KG1 (cell line): ENCODE measurements around the gene SULT1A1.

ENCODE experiments used
- DNase-seq: peaks from one replicate; lab custom pipeline; 2025; lab: John Stamatoyannopoulos, UW

The SULT1A1 gene

GRCh38 chr16:28558456-28558855, 51.4 kb downstream of the SULT1A1 start:
- no peak for DNase-seq

DNA sequence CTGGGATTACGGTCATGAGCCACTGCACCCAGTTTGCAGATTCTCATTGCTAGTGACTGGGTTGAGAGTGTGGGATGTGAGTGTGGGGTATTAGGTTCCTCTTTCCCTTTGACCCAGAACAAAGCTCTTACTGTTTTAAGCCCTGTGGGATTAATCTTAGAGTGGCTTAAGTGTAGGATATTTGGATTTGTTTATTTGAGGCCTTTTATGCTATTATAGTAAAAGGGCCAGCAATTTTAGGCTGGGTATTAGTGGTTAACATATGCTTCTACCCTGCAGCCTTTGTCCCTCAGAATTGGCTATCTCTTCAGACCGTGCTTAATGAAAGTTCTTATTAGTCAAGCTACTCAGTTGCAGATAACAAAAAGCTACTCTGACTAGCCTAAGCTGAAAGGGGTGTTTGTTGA, 52.9 kb downstream of the SULT1A1 start:
- no peak for DNase-seq

DNA sequence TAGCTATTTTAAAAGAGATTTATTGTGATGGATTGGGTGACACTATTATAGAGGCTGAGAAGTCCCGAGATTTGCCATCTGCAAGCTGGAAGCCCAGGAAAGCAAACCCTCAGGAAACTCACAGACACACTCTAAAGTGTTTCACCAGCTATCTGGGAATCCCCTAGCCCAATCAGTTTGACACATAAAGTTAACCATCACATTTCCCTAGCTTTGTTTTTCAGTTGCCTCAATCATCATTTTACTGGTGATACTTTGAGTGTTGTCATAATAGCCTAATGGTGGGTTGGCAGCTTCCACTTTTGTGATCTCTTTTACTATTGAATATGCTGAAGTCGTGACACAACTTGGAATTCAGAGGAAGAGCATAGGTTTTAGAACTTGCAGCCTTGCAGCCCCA, 54.3 kb downstream of the SULT1A1 start:
- DNase-seq = no peak
